ENCODE data around the gene BAIAP2L1. TPM values are rescaled to one million over a fixed set of nuclear protein-coding genes. Genes with fewer than 3 reads are reported as not detected.
A peak's percentile ranks its signal among the peaks of the same experiment; 100 is the strongest.

The BAIAP2L1 gene
- total and polyA plus RNA-seq, 12 donors: 0.53 to 5.8 (median 1.8) TPM

DNA sequence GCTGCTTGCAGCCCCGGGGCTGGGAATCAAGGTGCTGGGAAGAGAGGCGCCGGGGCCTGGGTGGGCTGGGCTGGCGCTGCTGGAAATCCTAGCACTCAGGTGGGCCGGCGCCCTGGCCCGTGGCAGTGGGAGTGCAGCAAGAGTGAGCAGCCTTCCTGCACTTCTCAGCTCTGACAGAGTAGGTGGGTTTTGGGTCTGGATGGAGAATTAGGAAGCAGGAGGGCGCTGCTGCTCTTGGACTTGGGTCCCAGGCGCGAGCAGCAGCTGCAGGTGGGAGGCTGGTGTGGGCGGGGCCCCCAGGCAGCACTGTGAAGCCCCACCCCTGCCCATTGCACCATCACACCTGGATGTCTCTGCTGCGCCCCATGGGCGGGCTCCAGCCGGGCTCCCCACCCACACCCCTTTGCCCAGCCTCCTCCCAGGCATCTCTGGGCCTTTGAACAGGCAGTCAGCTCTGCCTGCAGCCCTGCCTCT, 113.4 kb downstream of the BAIAP2L1 start:
- H3K4me3 ChIP-seq: peak overlapping the region in 1 of 10 donors; percentile 94
- TF ChIP-seq, protein P1, sequence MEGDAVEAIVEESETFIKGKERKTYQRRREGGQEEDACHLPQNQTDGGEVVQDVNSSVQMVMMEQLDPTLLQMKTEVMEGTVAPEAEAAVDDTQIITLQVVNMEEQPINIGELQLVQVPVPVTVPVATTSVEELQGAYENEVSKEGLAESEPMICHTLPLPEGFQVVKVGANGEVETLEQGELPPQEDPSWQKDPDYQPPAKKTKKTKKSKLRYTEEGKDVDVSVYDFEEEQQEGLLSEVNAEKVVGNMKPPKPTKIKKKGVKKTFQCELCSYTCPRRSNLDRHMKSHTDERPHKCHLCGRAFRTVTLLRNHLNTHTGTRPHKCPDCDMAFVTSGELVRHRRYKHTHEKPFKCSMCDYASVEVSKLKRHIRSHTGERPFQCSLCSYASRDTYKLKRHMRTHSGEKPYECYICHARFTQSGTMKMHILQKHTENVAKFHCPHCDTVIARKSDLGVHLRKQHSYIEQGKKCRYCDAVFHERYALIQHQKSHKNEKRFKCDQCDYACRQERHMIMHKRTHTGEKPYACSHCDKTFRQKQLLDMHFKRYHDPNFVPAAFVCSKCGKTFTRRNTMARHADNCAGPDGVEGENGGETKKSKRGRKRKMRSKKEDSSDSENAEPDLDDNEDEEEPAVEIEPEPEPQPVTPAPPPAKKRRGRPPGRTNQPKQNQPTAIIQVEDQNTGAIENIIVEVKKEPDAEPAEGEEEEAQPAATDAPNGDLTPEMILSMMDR (IDR thresholded peaks at IDR 0.05): no peak
- intact Hi-C loops (cut with DNase I): no loop called here
- peaks cover 0 to 80% (median 13%) of the 10 kb centered on the region in 9 donors for H3K36me3 ChIP-seq
- no peaks in the 10 kb centered on the region for H3K27me3 ChIP-seq
- H3K4me1 ChIP-seq: peaks cover 48 to 78% (median 73%) of the 10 kb centered on the region in 9 donors
- DNase-seq: no peak
- peak overlapping the region in 9 of 10 donors; percentile 18 to 99 (median 97) for H3K27ac ChIP-seq
- WGBS, 2 donors: 75 to 86% methylated on average over 14 of the region's 14 CpGs
- ATAC-seq: no peak
- no peaks in the 10 kb centered on the region for H3K9me3 ChIP-seq

GRCh38 chr7:98286701-98287485, 114.0 kb downstream of the BAIAP2L1 start:
- Histone ChIP-seq H3K4me1 (peaks cover 48 to 77% (median 76%) of the 10 kb centered on the region in 9 donors), H3K36me3 (peaks cover 0 to 75% (median 8%) of the 10 kb centered on the region in 9 donors), H3K27ac (peak overlapping the region in 9 of 10 donors; percentile 50 to 99 (median 97)), H3K27me3 (no peaks in the 10 kb centered on the region), H3K9me3 (no peaks in the 10 kb centered on the region), H3K4me3 (peak overlapping the region in 6 of 10 donors; percentile 6 to 99 (median 90))
- TF ChIP-seq, protein P1 (IDR thresholded peaks at IDR 0.05): no peak
- WGBS, 2 donors: 35 to 48% methylated on average over 21 of the region's 21 CpGs
- peak in 1 of 2 donors; percentile 35 for DNase-seq
- intact Hi-C loops (cut with DNase I): no loop called here
- ATAC-seq: no peak

GRCh38 chr7:98286093-98286539, 114.8 kb downstream of the BAIAP2L1 start:
- Histone ChIP-seq H3K4me1 (peaks cover 48 to 77% (median 76%) of the 10 kb centered on the region in 9 donors), H3K36me3 (peaks cover 0 to 68% (median 0%) of the 10 kb centered on the region in 9 donors), H3K9me3 (no peaks in the 10 kb centered on the region), H3K27ac (peak overlapping the region; percentile 0 to 99 (median 97)), H3K27me3 (no peaks in the 10 kb centered on the region), H3K4me3 (peak overlapping the region in 8 of 10 donors; percentile 6 to 99 (median 90))
- ATAC-seq (peak in 2 of 8 donors; percentile 6 to 32), DNase-seq (peak; percentile 61 to 62)
- TF ChIP-seq, protein P1 (IDR thresholded peaks at IDR 0.05): no peak
- intact Hi-C loops (cut with DNase I): no loop called here
- WGBS, 2 donors: 53 to 65% methylated on average over 14 of the region's 14 CpGs

DNA sequence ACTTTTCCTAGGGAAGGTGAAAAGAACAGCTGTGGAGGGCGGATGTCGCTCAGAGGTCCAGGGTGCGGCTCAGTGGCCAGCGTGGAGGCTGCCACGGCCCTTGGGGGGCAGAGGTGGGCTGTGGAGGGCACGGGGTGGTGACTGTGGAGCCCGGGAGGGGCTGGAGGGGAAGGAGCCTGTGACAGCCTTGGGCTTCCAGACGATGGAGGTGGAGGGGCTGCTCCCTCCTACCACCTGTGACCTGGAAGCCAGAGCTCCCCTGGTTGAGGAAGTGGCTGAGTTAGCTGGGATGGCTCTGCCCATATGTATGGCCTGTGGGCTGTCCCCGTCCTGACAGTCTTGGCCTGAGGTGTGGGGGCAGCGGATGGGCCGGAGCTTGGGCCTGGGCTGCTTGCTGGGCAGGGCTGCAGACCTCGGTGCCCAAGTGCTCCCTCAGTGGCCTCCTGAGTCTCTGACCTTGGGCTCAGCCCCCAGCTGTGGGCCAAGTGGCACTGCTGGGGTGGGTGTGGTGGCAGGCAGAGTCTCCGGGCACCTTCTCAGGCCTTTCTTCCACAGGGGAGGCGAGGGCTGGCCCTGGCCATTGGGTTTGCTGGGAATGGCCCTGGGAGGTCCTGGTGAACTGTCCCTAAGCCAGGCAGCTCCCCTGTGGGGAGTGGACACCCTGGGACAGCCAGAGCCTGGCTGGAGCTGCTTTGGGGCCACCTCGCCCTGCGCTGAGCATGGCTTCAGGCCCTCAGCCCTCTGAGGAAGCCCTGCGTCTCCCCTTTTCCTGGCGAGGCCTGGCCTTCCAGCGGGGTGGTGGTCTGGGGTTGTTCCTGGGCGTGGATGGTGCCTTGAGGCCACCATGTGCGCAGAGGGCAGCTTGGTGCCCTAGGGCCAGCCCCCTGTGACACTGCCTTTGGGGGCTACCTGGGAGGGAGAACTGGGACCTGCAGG, 115.5 kb downstream of the BAIAP2L1 start:
- peak overlapping the region in 9 of 10 donors; percentile 82 to 99 (median 94) for H3K4me3 ChIP-seq
- TF ChIP-seq, protein P1 (IDR thresholded peaks at IDR 0.05): no peak
- DNase-seq: no peak
- WGBS, 2 donors: 64 to 67% methylated on average over 21 of the region's 21 CpGs
- intact Hi-C loops (cut with DNase I): no loop called here
- no peak for ATAC-seq
- H3K36me3 ChIP-seq: peaks cover 0 to 61% (median 0%) of the 10 kb centered on the region in 9 donors
- H3K9me3 ChIP-seq: no peaks in the 10 kb centered on the region
- no peaks in the 10 kb centered on the region for H3K27me3 ChIP-seq
- H3K27ac ChIP-seq: peak overlapping the region; percentile 41 to 99 (median 97)
- H3K4me1 ChIP-seq: peaks cover 48 to 83% (median 81%) of the 10 kb centered on the region in 9 donors

All from heart right ventricle (tissue), 16 donors.